ENCODE measurements around the gene MAD1L1. TPM values are rescaled to one million over a fixed set of nuclear protein-coding genes. Genes with fewer than 3 reads are reported as not detected.

MAD1L1 gene
- total and polyA plus RNA-seq, 4 donors = 43.0 to 54.9 (median 49.9) TPM

DNA sequence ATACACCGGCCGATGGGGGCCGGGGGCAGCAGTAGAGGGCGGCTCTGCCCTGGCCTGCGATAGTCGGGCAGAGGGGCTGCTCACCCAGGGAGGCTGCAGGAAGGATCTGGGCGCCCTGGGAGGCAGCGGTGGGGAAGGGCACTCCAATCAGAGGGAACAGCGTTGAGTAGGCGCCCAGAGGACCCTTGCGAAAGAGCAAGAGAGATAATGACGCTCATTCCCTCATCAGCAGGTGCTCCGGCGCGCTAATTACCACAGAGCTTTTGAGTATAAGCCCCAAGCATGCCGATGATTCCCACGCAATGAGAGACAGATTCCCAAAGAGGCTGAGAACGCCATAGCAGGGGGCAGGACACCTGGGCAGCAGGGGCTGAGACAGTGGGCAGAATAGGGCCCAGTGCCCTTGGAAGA lies 215.3 kb downstream of the MAD1L1 start:
- Histone ChIP-seq H3K9ac (ENCODE audit: insufficient read depth in 1 of 2, low read length in 2 of 2) (no peak overlapping the region), H3K27ac (ENCODE audit: low read depth in 1 of 2, low read length in 1 of 2) (no peak overlapping the region), H3K4me1 (ENCODE audit: control insufficient read depth in 5 of 5, insufficient read depth in 5 of 5, low read length in 5 of 5) (peaks cover 0 to 31% (median 6%) of the 10 kb centered on the region in 5 donors), H3K9me3 (ENCODE audit: control insufficient read depth in 4 of 4, insufficient read depth in 3 of 4, low read length in 3 of 4) (no peaks in the 10 kb centered on the region), H3K27me3 (ENCODE audit: control insufficient read depth in 3 of 3, insufficient read depth in 3 of 3, low read length in 2 of 3) (no peaks in the 10 kb centered on the region), H3K36me3 (ENCODE audit: control insufficient read depth in 4 of 4, insufficient read depth in 4 of 4, low read length in 4 of 4) (peaks cover 0 to 12% (median 0%) of the 10 kb centered on the region in 4 donors), H3K4me3 (no peak overlapping the region)
- WGBS, 2 donors = 94 to 96% methylated on average over 18 of the region's 18 CpGs
- DNase-seq (no peak), ATAC-seq (ENCODE audit: insufficient read depth, low FRiP score) (no peak)
- TF ChIP-seq, protein P1, sequence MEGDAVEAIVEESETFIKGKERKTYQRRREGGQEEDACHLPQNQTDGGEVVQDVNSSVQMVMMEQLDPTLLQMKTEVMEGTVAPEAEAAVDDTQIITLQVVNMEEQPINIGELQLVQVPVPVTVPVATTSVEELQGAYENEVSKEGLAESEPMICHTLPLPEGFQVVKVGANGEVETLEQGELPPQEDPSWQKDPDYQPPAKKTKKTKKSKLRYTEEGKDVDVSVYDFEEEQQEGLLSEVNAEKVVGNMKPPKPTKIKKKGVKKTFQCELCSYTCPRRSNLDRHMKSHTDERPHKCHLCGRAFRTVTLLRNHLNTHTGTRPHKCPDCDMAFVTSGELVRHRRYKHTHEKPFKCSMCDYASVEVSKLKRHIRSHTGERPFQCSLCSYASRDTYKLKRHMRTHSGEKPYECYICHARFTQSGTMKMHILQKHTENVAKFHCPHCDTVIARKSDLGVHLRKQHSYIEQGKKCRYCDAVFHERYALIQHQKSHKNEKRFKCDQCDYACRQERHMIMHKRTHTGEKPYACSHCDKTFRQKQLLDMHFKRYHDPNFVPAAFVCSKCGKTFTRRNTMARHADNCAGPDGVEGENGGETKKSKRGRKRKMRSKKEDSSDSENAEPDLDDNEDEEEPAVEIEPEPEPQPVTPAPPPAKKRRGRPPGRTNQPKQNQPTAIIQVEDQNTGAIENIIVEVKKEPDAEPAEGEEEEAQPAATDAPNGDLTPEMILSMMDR (IDR thresholded peaks at IDR 0.05; ENCODE audit: control extremely low read depth, extremely low read depth) = no peak

DNA sequence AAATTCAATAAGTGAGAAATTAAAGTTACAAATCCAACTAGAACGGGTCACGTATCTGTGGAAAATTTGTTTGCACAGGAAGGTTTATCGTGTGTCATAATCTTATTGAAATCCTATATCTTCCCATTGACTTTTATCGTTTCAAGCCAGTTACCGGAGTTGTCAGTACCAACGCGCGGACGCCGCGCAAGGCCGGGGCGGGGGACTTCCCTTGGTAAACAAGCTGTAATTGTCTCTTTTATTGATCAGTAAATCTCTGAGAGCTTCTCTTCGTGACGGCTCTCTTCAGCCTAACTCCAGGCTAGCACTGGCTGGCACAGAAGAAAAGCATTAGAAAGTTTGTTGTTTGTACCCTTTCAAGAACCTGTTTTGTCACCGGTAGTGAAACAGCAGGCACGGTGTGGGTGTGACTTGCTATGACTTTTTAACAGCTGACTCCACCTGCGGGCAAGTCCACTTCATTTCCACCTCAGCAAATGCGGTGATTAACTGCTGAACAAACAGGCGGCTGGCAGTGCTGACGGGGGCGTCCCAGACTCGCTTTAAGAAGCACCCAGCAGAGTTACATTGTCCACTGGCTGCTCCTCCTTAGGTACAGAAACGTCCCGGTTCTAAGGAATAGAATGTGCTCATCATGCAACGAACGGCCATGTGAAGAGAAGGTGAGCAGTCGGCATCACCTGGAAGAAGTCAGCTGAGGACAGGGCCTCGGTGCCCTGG lies 215.8 kb downstream of the MAD1L1 start:
- no peak overlapping the region for H3K27ac ChIP-seq (ENCODE audit: low read depth in 1 of 2, low read length in 1 of 2)
- TF ChIP-seq, protein P1 (IDR thresholded peaks at IDR 0.05; ENCODE audit: control extremely low read depth, extremely low read depth) = no peak
- H3K4me3 ChIP-seq = no peak overlapping the region
- no peaks in the 10 kb centered on the region for H3K9me3 ChIP-seq (ENCODE audit: control insufficient read depth in 4 of 4, insufficient read depth in 3 of 4, low read length in 3 of 4)
- DNase-seq (no peak), ATAC-seq (ENCODE audit: insufficient read depth, low FRiP score) (no peak)
- H3K27me3 ChIP-seq (ENCODE audit: control insufficient read depth in 3 of 3, insufficient read depth in 3 of 3, low read length in 2 of 3) = no peaks in the 10 kb centered on the region
- no peak overlapping the region for H3K9ac ChIP-seq (ENCODE audit: insufficient read depth in 1 of 2, low read length in 2 of 2)
- peaks cover 0 to 37% (median 9%) of the 10 kb centered on the region in 5 donors for H3K4me1 ChIP-seq (ENCODE audit: control insufficient read depth in 5 of 5, insufficient read depth in 5 of 5, low read length in 5 of 5)
- WGBS, 2 donors = 92 to 95% methylated on average over 29 of the region's 29 CpGs
- H3K36me3 ChIP-seq (ENCODE audit: control insufficient read depth in 4 of 4, insufficient read depth in 4 of 4, low read length in 4 of 4) = peaks cover 0 to 13% (median 0%) of the 10 kb centered on the region in 4 donors

DNA sequence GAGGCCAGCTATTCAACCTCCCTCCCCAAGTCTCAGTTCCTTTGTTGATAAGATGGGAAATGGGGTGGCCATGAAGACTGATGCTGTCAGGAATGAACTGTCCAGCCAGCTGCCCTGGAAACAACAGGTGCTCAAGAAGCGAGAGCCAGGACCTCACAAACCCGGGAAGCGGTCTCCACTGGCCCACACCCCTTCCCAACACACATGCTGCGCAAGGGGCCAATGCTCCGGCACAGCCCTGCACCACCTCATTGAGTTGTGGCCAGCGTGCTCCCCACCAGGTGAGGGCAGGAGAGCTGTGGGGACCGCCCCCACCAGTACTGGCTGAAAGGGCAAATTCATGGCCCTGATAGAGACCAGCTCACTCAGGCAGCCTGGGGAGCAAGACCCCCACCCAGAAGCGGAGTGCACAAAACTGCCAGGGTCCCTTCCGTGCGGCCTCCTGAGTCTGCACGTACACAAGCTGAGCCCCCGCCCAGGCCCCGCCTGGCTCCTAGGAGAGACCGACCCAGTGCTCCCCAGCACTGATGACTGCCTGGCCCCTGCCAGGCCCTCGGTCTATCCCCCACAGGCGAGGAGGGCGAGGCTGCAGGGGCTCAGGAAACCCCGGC lies 216.6 kb downstream of the MAD1L1 start:
- no peak for DNase-seq
- TF ChIP-seq, protein P1 (IDR thresholded peaks at IDR 0.05; ENCODE audit: control extremely low read depth, extremely low read depth) = no peak
- 97 to 98% methylated on average over 18 of the region's 18 CpGs for WGBS, 2 donors
- Histone ChIP-seq H3K36me3 (ENCODE audit: control insufficient read depth in 4 of 4, insufficient read depth in 4 of 4, low read length in 4 of 4) (peaks cover 0 to 16% (median 0%) of the 10 kb centered on the region in 4 donors), H3K27ac (ENCODE audit: low read depth in 1 of 2, low read length in 1 of 2) (no peak overlapping the region), H3K27me3 (ENCODE audit: control insufficient read depth in 3 of 3, insufficient read depth in 3 of 3, low read length in 2 of 3) (no peaks in the 10 kb centered on the region), H3K9ac (ENCODE audit: insufficient read depth in 1 of 2, low read length in 2 of 2) (no peak overlapping the region), H3K9me3 (ENCODE audit: control insufficient read depth in 4 of 4, insufficient read depth in 3 of 4, low read length in 3 of 4) (no peaks in the 10 kb centered on the region), H3K4me3 (no peak overlapping the region), H3K4me1 (ENCODE audit: control insufficient read depth in 5 of 5, insufficient read depth in 5 of 5, low read length in 5 of 5) (peaks cover 0 to 37% (median 9%) of the 10 kb centered on the region in 5 donors)
- no peak for ATAC-seq (ENCODE audit: insufficient read depth, low FRiP score)
